HCT116 (cell line): ENCODE data around the gene GRIN2C. TPM values are rescaled to one million over a fixed set of nuclear protein-coding genes. Genes with fewer than 3 reads are reported as not detected.
"Not testable (repeated sequence)": the region's sequence is repeated elsewhere in the genome, so short reads cannot be mapped to it uniquely, and the experiment has no call there.

Experiments
- ATAC-seq: fragments of 200-7000 bp; cut with Tn5 transposase; 2 replicates; pipeline ENCODE4 v1.9.1; 2020; ENCODE audit warnings: mild to moderate bottlenecking, moderate library complexity
- BruUV-seq: library from RNA; stranded (reverse); fragments of 400-500 nt; replicated peaks from 2 replicates; lab custom pipeline; 2021; lab: Mats Ljungman, UMichigan
- CTCF ChIA-PET: fragments of 300-600 bp; sonication (Branson Sonifier 250); formaldehyde crosslinking; loops from one replicate; lab custom pipeline; 2021; ENCODE audit warnings: antibody characterized with exemption; lab: Charles Lee
- POLR2A ChIA-PET: fragments of 300-600, 350-600 bp; sonication (Branson Sonifier 250); formaldehyde crosslinking; loops from one replicate; lab custom pipeline; 2021; ENCODE audit warnings: antibody characterized with exemption; lab: Charles Lee
- RAD21 ChIA-PET, 2 experiments: fragments of 300-600 bp; sonication (Branson Sonifier 250); formaldehyde crosslinking; loops; one replicate each; lab custom pipeline; 2023; ENCODE audit warnings: low total read pairs in 2 of 2; ENCODE audit not compliant: uncharacterized antibody in 2 of 2, unreplicated experiment in 2 of 2, low non-redundant PET in 1 of 2; lab: Charles Lee
- DNase-seq: peaks from one replicate; pipeline ENCODE4 v3.0.0-alpha.2; 2010; ENCODE audit warnings: low read depth, low spot score
- H2AFZ ChIP-seq: fragments of 200-600 bp; shearing (Covaris generic), sonication (generic); 2 replicates; pipeline ENCODE4 v1.6.1; 2017; ENCODE audit warnings: low read depth, mixed run types, mixed read lengths, antibody characterized with exemption, low read length; ENCODE audit not compliant: poor library complexity, severe bottlenecking
- H3K27ac ChIP-seq: 2 replicates; pipeline ENCODE4 v1.5.1; 2012; ENCODE audit warnings: low read depth, low read length
- H3K27me3 ChIP-seq: fragments of 200-600 bp; sonication (generic); 2 replicates; pipeline ENCODE4 v1.6.1; 2016; ENCODE audit warnings: mixed run types, low read length, mixed read lengths; ENCODE audit not compliant: insufficient read depth
- H3K36me3 ChIP-seq, 2 experiments: fragments of 200-500 bp in 1 of 2; fragments of 200-600 bp in 1 of 2; sonication (Bioruptor generic) in 1 of 2; sonication (generic) in 1 of 2; 2 replicates each; pipeline versions ENCODE4 v1.5.1 to v1.6.1; 2014 to 2016; ENCODE audit warnings: low read length in 2 of 2, inconsistent platforms in 1 of 2, mixed read lengths in 1 of 2, mixed run types in 1 of 2; ENCODE audit not compliant: insufficient read depth in 2 of 2, control insufficient read depth in 1 of 2
- H3K4me1 ChIP-seq, 2 experiments: fragments of 200-600 bp in 1 of 2; sonication (generic) in 1 of 2; 2 replicates each; pipeline versions ENCODE4 v1.5.1 to v1.6.1; 2012 to 2017; ENCODE audit warnings: low read length in 2 of 2, inconsistent platforms in 1 of 2, mild to moderate bottlenecking in 1 of 2, mixed read lengths in 1 of 2, mixed run types in 1 of 2, moderate library complexity in 1 of 2; ENCODE audit not compliant: insufficient read depth in 2 of 2, control insufficient read depth in 1 of 2
- H3K4me2 ChIP-seq: fragments of 200-600 bp; sonication (generic); 2 replicates; pipeline ENCODE4 v1.6.1; 2017; ENCODE audit warnings: mixed run types, low read length, mixed read lengths
- H3K4me3 ChIP-seq, 2 experiments: fragments of 200-600 bp in 1 of 2; sonication (generic) in 1 of 2; replicated peaks in 1 of 2; 2 replicates each; pipeline ENCODE4 v1.5.1; 2011 to 2016; ENCODE audit warnings: low read length in 2 of 2, control low read depth in 1 of 2, low read depth in 1 of 2, mild to moderate bottlenecking in 1 of 2, mixed read lengths in 1 of 2, mixed run types in 1 of 2
- H3K79me2 ChIP-seq: fragments of 200-600 bp; sonication (generic); 2 replicates; pipeline ENCODE4 v1.6.1; 2017; ENCODE audit warnings: mild to moderate bottlenecking, mixed run types, low read length, moderate library complexity, mixed read lengths; ENCODE audit not compliant: insufficient read depth
- H3K9ac ChIP-seq: fragments of 200-600 bp; sonication (generic); 2 replicates; pipeline ENCODE4 v1.6.1; 2016; ENCODE audit warnings: low read length, mixed read lengths
- H3K9me2 ChIP-seq: fragments of 200-600 bp; sonication (generic), shearing (Covaris generic); 2 replicates; pipeline ENCODE4 v1.6.1; 2017; ENCODE audit warnings: mixed run types, mild to moderate bottlenecking, moderate library complexity; ENCODE audit not compliant: insufficient read depth
- H3K9me3 ChIP-seq, 2 experiments: fragments of 200-500 bp in 1 of 2; fragments of 200-600 bp in 1 of 2; sonication (Bioruptor generic) in 1 of 2; sonication (generic) in 1 of 2; 2 replicates each; pipeline ENCODE4 v1.6.1; 2014 to 2017; ENCODE audit warnings: low read length in 2 of 2, mixed read lengths in 2 of 2, inconsistent platforms in 1 of 2, low read depth in 1 of 2, mild to moderate bottlenecking in 1 of 2, mixed run types in 1 of 2, moderate library complexity in 1 of 2; ENCODE audit not compliant: control insufficient read depth in 1 of 2, insufficient read depth in 1 of 2
- H4K20me1 ChIP-seq: fragments of 200-600 bp; sonication (generic), shearing (Covaris generic); 2 replicates; pipeline ENCODE4 v1.6.1; 2017; ENCODE audit warnings: mixed run types, mild to moderate bottlenecking, moderate library complexity; ENCODE audit not compliant: insufficient read depth
- ATF3 ChIP-seq: IDR thresholded peaks from 2 replicates; pipeline ENCODE4 v1.6.1; 2012
- CBX3 ChIP-seq: IDR thresholded peaks from 2 replicates; pipeline ENCODE4 v1.6.1; 2012; ENCODE audit warnings: low read depth
- CEBPB ChIP-seq: IDR thresholded peaks from 2 replicates; pipeline ENCODE4 v1.6.1; 2012; ENCODE audit warnings: low read depth
- CTCF ChIP-seq, 3 experiments: fragments of 200-600 bp in 1 of 3; sonication (generic) in 1 of 3; IDR thresholded peaks in 2 of 3; conservative IDR thresholded peaks in 1 of 3; 2 replicates each; pipeline ENCODE4 v1.5.1; 2012 to 2017; ENCODE audit warnings: low read depth in 2 of 3, low read length in 2 of 3, antibody characterized with exemption in 1 of 3, borderline replicate concordance in 1 of 3, control low read depth in 1 of 3, mild to moderate bottlenecking in 1 of 3, mixed read lengths in 1 of 3, mixed run types in 1 of 3, moderate library complexity in 1 of 3; ENCODE audit not compliant: insufficient read depth in 1 of 3
- EGR1 ChIP-seq: IDR thresholded peaks from 2 replicates; pipeline ENCODE4 v1.6.1; 2012; ENCODE audit warnings: low read depth
- EZH2phosphoT487 ChIP-seq: fragments of 200-600 bp; IDR thresholded peaks from 2 replicates; pipeline ENCODE4 v1.6.1; 2018; ENCODE audit warnings: antibody characterized with exemption, borderline replicate concordance
- FOSL1 ChIP-seq: IDR thresholded peaks from 2 replicates; pipeline ENCODE4 v1.6.1; 2012; ENCODE audit warnings: low read depth
- MAX ChIP-seq: IDR thresholded peaks from 2 replicates; pipeline ENCODE4 v1.6.1; 2012
- POLR2A ChIP-seq: IDR thresholded peaks from 2 replicates; pipeline ENCODE4 v1.7.0; 2011; ENCODE audit warnings: borderline replicate concordance; ENCODE audit not compliant: insufficient read depth, insufficient read length; ENCODE audit errors: extremely low read depth
- POLR2AphosphoS5 ChIP-seq: IDR thresholded peaks from 2 replicates; pipeline ENCODE4 v1.6.1; 2011; ENCODE audit warnings: mild to moderate bottlenecking, low read depth, low read length, moderate library complexity
- RAD21 ChIP-seq: IDR thresholded peaks from 2 replicates; pipeline ENCODE4 v1.6.1; 2012; ENCODE audit warnings: low read depth, mild to moderate bottlenecking
- SRF ChIP-seq: IDR thresholded peaks from 2 replicates; pipeline ENCODE4 v1.6.1; 2012; ENCODE audit warnings: low read depth
- TCF7L2 ChIP-seq: IDR thresholded peaks from 2 replicates; pipeline ENCODE4 v1.7.0; 2011; ENCODE audit warnings: borderline replicate concordance, inconsistent platforms; ENCODE audit not compliant: insufficient read depth, insufficient read length; ENCODE audit errors: extremely low read depth
- YY1 ChIP-seq: IDR thresholded peaks from 2 replicates; pipeline ENCODE4 v1.6.1; 2011; ENCODE audit warnings: low read length, low read depth, moderate library complexity, mild to moderate bottlenecking; ENCODE audit not compliant: insufficient replicate concordance; ENCODE audit errors: extremely low read depth
- intact Hi-C: fragments of 100-400 bp; cut with micrococcal nuclease; formaldehyde crosslinking; loops from 2 replicates; pipeline ENCODE4 v1.10.0; 2022
- total RNA-seq: library from RNA; stranded (reverse); gene quantifications from one replicate; pipeline ENCODE4 v1.2.1, GENCODE V29; 2021; ENCODE audit not compliant: unreplicated experiment

The GRIN2C gene
- total RNA-seq, 1 experiment from 2014 or later: 2.2 TPM

GRCh38 chr17:74870512-74870911, 10.8 kb upstream of the GRIN2C start:
- intact Hi-C loops: loop anchor here (5.0 kb wide), 3 partner anchors 87 to 162 kb away; partner anchors contain the start of gene NAT9
- no peaks in the 10 kb centered on the region for H3K27me3 ChIP-seq
- H4K20me1 ChIP-seq: no peaks in the 10 kb centered on the region
- no peak overlapping the region for H3K4me3 ChIP-seq
- TF ChIP-seq CBX3 (no peak), POLR2A (no peak), FOSL1 (no peak), TCF7L2 (no peak), POLR2AphosphoS5 (no peak), RAD21 (no peak), ATF3 (no peak), CTCF (IDR thresholded peaks at IDR 0.05 in 2 of 3, conservative IDR thresholded peaks at IDR 0.05 in 1 of 3; ENCODE audit: borderline replicate concordance in 1 of 3, insufficient read depth in 1 of 3, low read depth in 2 of 3, low read length in 2 of 3) (no peak), SRF (no peak), MAX (no peak), YY1 (no peak), CEBPB (no peak), EZH2phosphoT487 (no peak), EGR1 (no peak)
- TF ChIP-seq, all 23 proteins: peak for 0
- no peak overlapping the region for H3K9ac ChIP-seq
- H3K36me3 ChIP-seq: no peaks in the 10 kb centered on the region; a peak in 1 of 4 replicates
- no peak overlapping the region for H3K4me2 ChIP-seq
- no peak overlapping the region for H3K27ac ChIP-seq
- BruUV-seq: no TSS peak
- ChIA-PET CTCF (interaction anchor here (1.7 kb wide), 1 partner anchor 9 kb away, joined by 4 read pairs; no protein-coding TSS in a partner anchor), POLR2A (interaction anchor here (0.7 to 1.4 kb wide), 2 partner anchors 27 to 235 kb away, joined by 3 read pairs; no protein-coding TSS in a partner anchor), RAD21 (no interaction called here)
- H3K79me2 ChIP-seq: peaks cover 12% of the 10 kb centered on the region
- H2AFZ ChIP-seq: no peak overlapping the region
- no peak for DNase-seq
- peaks cover 14 to 32% of the 10 kb centered on the region in 2 experiments for H3K4me1 ChIP-seq
- no peaks in the 10 kb centered on the region for H3K9me2 ChIP-seq
- no peak for ATAC-seq
- H3K9me3 ChIP-seq: no peaks in the 10 kb centered on the region

- H3K79me2 ChIP-seq: peaks cover 12% of the 10 kb centered on the region
- POLR2A ChIA-PET: interaction anchor here (1.4 to 1.9 kb wide), 2 partner anchors 17 to 26 kb away, joined by 3 to 4 read pairs; no protein-coding TSS in a partner anchor
- BruUV-seq, DNase-seq, H3K27ac ChIP-seq, RAD21 ChIA-PET, ATAC-seq, H3K9me2 ChIP-seq, H3K4me2 ChIP-seq, H3K36me3 ChIP-seq, H3K9me3 ChIP-seq, H4K20me1 ChIP-seq, H3K4me3 ChIP-seq, H2AFZ ChIP-seq, H3K27me3 ChIP-seq, H3K9ac ChIP-seq: not testable (repeated sequence)
- H3K4me1 ChIP-seq: peaks cover 9 to 32% of the 10 kb centered on the region in 2 experiments
- intact Hi-C loops: loop anchor here (5.0 kb wide), 3 partner anchors 87 to 162 kb away; partner anchors contain the start of gene NAT9
- CTCF ChIA-PET: interaction anchor here (1.7 kb wide), 1 partner anchor 8 kb away, joined by 4 read pairs; no protein-coding TSS in a partner anchor
These were observed 10.3 kb upstream of the GRIN2C start for GRCh38 chr17:74870028-74870427.
